Right lobe of liver (tissue), 6 donors: ENCODE data around the gene ATP5F1B. TPM values are rescaled to one million over a fixed set of nuclear protein-coding genes. Genes with fewer than 3 reads are reported as not detected.

ENCODE experiments used
- ATAC-seq, 4 donors: fragments of 200-7000 bp; cut with Tn5 transposase; one replicate each; pipeline ENCODE4 v1.9.1; 2020; ENCODE audit warnings: mild to moderate bottlenecking in 4 of 4, moderate library complexity in 4 of 4
- DNase-seq, 3 donors: peaks; one replicate each; pipeline ENCODE4 v3.0.0-alpha.2; 2020
- H3K27ac ChIP-seq, 3 donors: fragments of 200-600 bp; one replicate each; pipeline ENCODE4 v1.8.0; 2022
- H3K27me3 ChIP-seq, 2 donors: fragments of 200-600 bp; one replicate each; pipeline ENCODE4 v1.8.0; 2022
- H3K36me3 ChIP-seq, 4 donors: fragments of 200-600 bp; sonication (generic) in 1 of 4; one replicate each; pipeline versions ENCODE4 v1.5.1 to v1.8.0; 2017 to 2022; ENCODE audit warnings: control low read depth in 1 of 4
- H3K4me1 ChIP-seq, 4 donors: fragments of 200-600 bp; sonication (generic) in 1 of 4; one replicate each; pipeline versions ENCODE4 v1.5.1 to v1.8.0; 2017 to 2022; ENCODE audit warnings: control low read depth in 1 of 4
- H3K4me3 ChIP-seq, 3 donors: fragments of 200-600 bp; one replicate each; pipeline ENCODE4 v1.8.0; 2022
- H3K9me3 ChIP-seq, 4 donors: fragments of 200-600 bp; sonication (generic) in 1 of 4; one replicate each; pipeline versions ENCODE4 v1.5.1 to v1.8.0; 2017 to 2022; ENCODE audit warnings: control low read depth in 1 of 4
- CTCF ChIP-seq, 4 donors: fragments of 200-600 bp in 3 of 4; fragments of 450-650 bp in 1 of 4; IDR thresholded peaks; one replicate each; pipeline versions ENCODE4 v1.5.1 to v1.8.0; 2016 to 2022; ENCODE audit warnings: antibody characterized with exemption in 4 of 4, mild to moderate bottlenecking in 2 of 4
- POLR2A ChIP-seq: fragments of 450-650 bp; IDR thresholded peaks from one replicate; pipeline ENCODE4 v1.6.1; 2017; ENCODE audit warnings: antibody characterized with exemption, mild to moderate bottlenecking
- WGBS: methylation state at CpG from one replicate; pipeline ENCODE4 v1.1.6; 2018; ENCODE audit warnings: low coverage, low lambda C conversion rate; ENCODE audit not compliant: insufficient coverage; ENCODE audit errors: missing lambda C conversion rate; 5-methylcytosine and 5-hydroxymethylcytosine counted together
- intact Hi-C, 2 donors: fragments of 100-400 bp; cut with DNase I; formaldehyde crosslinking; loops; one replicate each; pipeline versions ENCODE4 v1.11.2 to v1.14.1; 2022
- small RNA-seq, 2 experiments: library from RNA; depleted of rRNA; stranded (forward); fragments of <200 nt; gene quantifications; one replicate each; pipeline ENCODE3, GENCODE V24; 2016
- total RNA-seq, 6 experiments: library from RNA; depleted of rRNA in 2 of 6; stranded (reverse); fragments of >200 nt in 2 of 6; fragmentation: NEBNext Ultra II Directional in 3 of 6; extraction: Animal tissue kit (Norgen Biotek cat#: 25700) in 3 of 6; gene quantifications; one replicate each; pipeline versions ENCODE4 v1.1.0 to v1.2.4, GENCODE V29; 2016 to 2023
- donor health status: DM: no; HTN: yes; CAD: no.
- donor health status: DM: no; HTN: no; CAD: no.
- donor health status: DM: no; HTN: no; CAD: no.
- donor health status: DM: no; HTN: yes; CAD: no.
- donor health status: DM: no; HTN: yes; CAD: no.

ATP5F1B gene
- total RNA-seq, 6 experiments from 2014 or later, result 346 to 535 (median 362) TPM

GRCh38 chr12:56589783-56590182 lies 56.0 kb downstream of the ATP5F1B start:
- TF ChIP-seq POLR2A (no peak), CTCF (IDR thresholded peaks at IDR 0.05) (no peak)
- H3K27ac ChIP-seq, result no peak overlapping the region
- WGBS, result 88% methylated on average over 1 of the region's 1 CpG
- DNase-seq (no peak), ATAC-seq (no peak)
- H3K4me3 ChIP-seq, result no peak overlapping the region
- no peaks in the 10 kb centered on the region for H3K27me3 ChIP-seq
- H3K4me1 ChIP-seq, result no peaks in the 10 kb centered on the region
- no peaks in the 10 kb centered on the region for H3K36me3 ChIP-seq
- H3K9me3 ChIP-seq, result no peaks in the 10 kb centered on the region
- intact Hi-C loops, result no loop called here

Small RNA genes within 50 kb of the gene (small RNA-seq; reads per million reads assigned to genes)
- gene RN7SL809P, result 0 reads per million in 2 experiments
- gene RNU6-343P, result 0 reads per million in 2 experiments
- gene SNORD59A, result 42,944 to 51,379 reads per million in 2 experiments

Other genes with a start within 250 kb of the ATP5F1B start
- 10 to 100 TPM in 2 of 6 experiments, 1 to 10 TPM in 4; 8.0 to 10.8 (median 9.1) TPM for gene TIMELESS, start 196.6 kb downstream of the ATP5F1B start, total RNA-seq
- gene MIP, start 191.3 kb downstream of the ATP5F1B start, total RNA-seq, result under 1 TPM in 5 of 6 experiments, not detected in 1; 0.42 to 0.91 (median 0.76) TPM
- 10 to 100 TPM in 1 of 6 experiments, 1 to 10 TPM in 5; 4.7 to 11.1 (median 7.8) TPM for gene SPRYD4, start 177.4 kb downstream of the ATP5F1B start, total RNA-seq
- gene GLS2, start 157.8 kb downstream of the ATP5F1B start, total RNA-seq, result 100 to 1,000 TPM in 2 of 6 experiments, 10 to 100 TPM in 4; 37.2 to 267 (median 72.7) TPM
- 1 to 10 TPM; 3.4 to 6.4 (median 4.3) TPM for gene RBMS2, start 124.2 kb downstream of the ATP5F1B start, total RNA-seq
- gene BAZ2A, start 15.7 kb downstream of the ATP5F1B start, total RNA-seq, result 10 to 100 TPM; 21.8 to 45.7 (median 33.4) TPM
- gene PTGES3, start 42.3 kb upstream of the ATP5F1B start, total RNA-seq, result 100 to 1,000 TPM in 2 of 6 experiments, 10 to 100 TPM in 4; 70.0 to 184 (median 81.8) TPM
- 100 to 1,000 TPM; 218 to 501 (median 330) TPM for gene NACA, start 79.3 kb upstream of the ATP5F1B start, total RNA-seq
- 1 to 10 TPM; 1.3 to 8.5 (median 4.5) TPM for gene PRIM1, start 106.3 kb upstream of the ATP5F1B start, total RNA-seq
- 1,000 to 10,000 TPM in 1 of 6 experiments, 100 to 1,000 TPM in 5; 243 to 1,112 (median 514) TPM for gene HSD17B6, start 117.3 kb upstream of the ATP5F1B start, total RNA-seq